HG03045 (cell line): ENCODE results near the gene DCTN1.
"Not testable (repeated sequence)": the region's sequence is repeated elsewhere in the genome, so short reads cannot be mapped to it uniquely, and the experiment has no call there.

ENCODE experiments used
- ATAC-seq: cut with Tn5 transposase; IDR thresholded peaks from one replicate; pipeline ENCODE4 v1.9.1; 2021; ENCODE audit warnings: mild to moderate bottlenecking, moderate library complexity; ENCODE audit not compliant: unreplicated experiment

The DCTN1 gene

GRCh38 chr2:74372674-74373073 is 7.4 kb downstream of the DCTN1 start:
- ATAC-seq: no peak

GRCh38 chr2:74371421-74371820 is 8.7 kb downstream of the DCTN1 start:
- ATAC-seq: no peak

GRCh38 chr2:74369976-74370375 is 10.1 kb downstream of the DCTN1 start:
- no peak for ATAC-seq

GRCh38 chr2:74368499-74368898 is 11.6 kb downstream of the DCTN1 start:
- ATAC-seq: no peak

GRCh38 chr2:74367789-74368188 is 12.3 kb downstream of the DCTN1 start:
- ATAC-seq: no peak

GRCh38 chr2:74366036-74366435 is 14.1 kb downstream of the DCTN1 start:
- ATAC-seq: no peak

- ATAC-seq: no peak
These were observed 15.3 kb downstream of the DCTN1 start for GRCh38 chr2:74364533-74365505.

- ATAC-seq: no peak
These were observed 18.8 kb downstream of the DCTN1 start for GRCh38 chr2:74361327-74361726.

GRCh38 chr2:74357627-74358026 is 22.5 kb downstream of the DCTN1 start:
- no peak for ATAC-seq

GRCh38 chr2:74349889-74350288 is 30.2 kb downstream of the DCTN1 start:
- ATAC-seq: no peak

- no peak for ATAC-seq
These were observed 32.4 kb downstream of the DCTN1 start for GRCh38 chr2:74347742-74348141.

GRCh38 chr2:74347303-74347702 is 32.8 kb downstream of the DCTN1 start:
- no peak for ATAC-seq

- ATAC-seq: no peak
These were observed 34.7 kb downstream of the DCTN1 start for GRCh38 chr2:74345272-74345943.

GRCh38 chr2:74343316-74343715 is 36.8 kb downstream of the DCTN1 start, which contains the start of gene SLC4A5:
Gene SLC4A5 (minus strand): TSS chr2:74343416. CDS start chr2:74315023, 28,393 bp downstream.
- no peak for ATAC-seq

- ATAC-seq: not testable (repeated sequence)
These were observed 43.9 kb downstream of the DCTN1 start for GRCh38 chr2:74336227-74336626.

GRCh38 chr2:74334931-74335333 is 45.2 kb downstream of the DCTN1 start:
- no peak for ATAC-seq

- no peak for ATAC-seq
These were observed 46.1 kb downstream of the DCTN1 start for GRCh38 chr2:74333896-74334586.

GRCh38 chr2:74333175-74333574 is 46.9 kb downstream of the DCTN1 start:
- no peak for ATAC-seq

GRCh38 chr2:74332550-74333174 is 47.4 kb downstream of the DCTN1 start:
- no peak for ATAC-seq

GRCh38 chr2:74328573-74328972 is 51.5 kb downstream of the DCTN1 start:
- no peak for ATAC-seq

GRCh38 chr2:74328074-74328473 is 52.0 kb downstream of the DCTN1 start:
- no peak for ATAC-seq
